ENCODE measurements around the gene SERPINI1. TPM values are rescaled to one million over a fixed set of nuclear protein-coding genes. Genes with fewer than 3 reads are reported as not detected.

Gene SERPINI1
- total and polyA plus RNA-seq, 9 of the 15 experiments (the other 6 are each of a cell fraction or from before 2014, with no cell fraction given): 1.6 to 9.9 (median 3.5) TPM

DNA sequence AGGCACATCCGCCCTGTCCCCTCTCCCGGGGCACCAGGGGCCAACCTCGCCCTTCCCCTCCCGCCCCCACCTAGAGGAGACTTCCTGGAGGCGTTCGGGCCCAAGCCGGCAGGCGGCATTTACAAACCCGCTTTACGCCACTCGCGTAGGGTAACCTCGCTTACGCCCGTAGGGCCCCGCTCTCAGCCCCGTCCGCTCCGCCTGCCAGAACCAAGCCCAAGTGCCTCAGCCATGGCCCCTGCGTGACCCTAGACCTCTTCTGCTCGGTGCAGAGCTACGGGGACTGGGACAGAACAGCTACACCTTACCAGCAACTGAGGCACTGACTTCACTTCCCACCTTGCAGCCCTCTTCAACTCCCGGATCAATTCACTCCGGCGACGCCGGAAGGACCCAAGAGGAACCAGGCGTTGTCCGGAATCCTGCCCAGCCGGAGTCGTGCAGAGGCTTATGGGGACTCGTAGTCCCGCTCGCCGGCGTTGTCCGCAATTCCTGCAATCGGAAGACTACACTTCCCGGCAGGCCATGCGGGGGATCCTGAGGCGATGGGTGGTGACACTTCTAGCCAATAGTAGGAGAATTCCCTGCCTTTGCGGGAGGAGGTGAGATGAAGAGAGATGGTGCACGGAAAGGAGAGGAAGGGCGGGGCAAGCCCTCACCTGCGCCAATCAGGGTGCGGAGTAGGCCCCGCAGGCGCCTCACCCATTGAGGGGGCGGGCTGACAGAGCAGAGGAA lies 856 bp upstream of the SERPINI1 start, which contains the start of gene PDCD10 (continued):
- TF ChIP-seq, protein P1, sequence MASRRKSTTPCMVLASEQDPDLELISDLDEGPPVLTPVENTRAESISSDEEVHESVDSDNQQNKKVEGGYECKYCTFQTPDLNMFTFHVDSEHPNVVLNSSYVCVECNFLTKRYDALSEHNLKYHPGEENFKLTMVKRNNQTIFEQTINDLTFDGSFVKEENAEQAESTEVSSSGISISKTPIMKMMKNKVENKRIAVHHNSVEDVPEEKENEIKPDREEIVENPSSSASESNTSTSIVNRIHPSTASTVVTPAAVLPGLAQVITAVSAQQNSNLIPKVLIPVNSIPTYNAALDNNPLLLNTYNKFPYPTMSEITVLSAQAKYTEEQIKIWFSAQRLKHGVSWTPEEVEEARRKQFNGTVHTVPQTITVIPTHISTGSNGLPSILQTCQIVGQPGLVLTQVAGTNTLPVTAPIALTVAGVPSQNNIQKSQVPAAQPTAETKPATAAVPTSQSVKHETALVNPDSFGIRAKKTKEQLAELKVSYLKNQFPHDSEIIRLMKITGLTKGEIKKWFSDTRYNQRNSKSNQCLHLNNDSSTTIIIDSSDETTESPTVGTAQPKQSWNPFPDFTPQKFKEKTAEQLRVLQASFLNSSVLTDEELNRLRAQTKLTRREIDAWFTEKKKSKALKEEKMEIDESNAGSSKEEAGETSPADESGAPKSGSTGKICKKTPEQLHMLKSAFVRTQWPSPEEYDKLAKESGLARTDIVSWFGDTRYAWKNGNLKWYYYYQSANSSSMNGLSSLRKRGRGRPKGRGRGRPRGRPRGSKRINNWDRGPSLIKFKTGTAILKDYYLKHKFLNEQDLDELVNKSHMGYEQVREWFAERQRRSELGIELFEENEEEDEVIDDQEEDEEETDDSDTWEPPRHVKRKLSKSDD (conservative IDR thresholded peaks at IDR 0.05; ENCODE audit: low read length): no peak
- TF ChIP-seq CREM (IDR thresholded peaks at IDR 0.05; ENCODE audit: low read depth): peak; percentile 84
- TF ChIP-seq ZNF311 (CRISPR knock-in tag; IDR thresholded peaks at IDR 0.05): no peak
- TF ChIP-seq ZC3H8 (IDR thresholded peaks at IDR 0.05): no peak
- TF ChIP-seq RBM15 (IDR thresholded peaks at IDR 0.05; ENCODE audit: insufficient read depth, low read length): no peak
- no peak for TF ChIP-seq LARP7 (IDR thresholded peaks at IDR 0.05)
- TF ChIP-seq HMGN3 (IDR thresholded peaks at IDR 0.05; ENCODE audit: borderline replicate concordance, extremely low read depth, insufficient read length, low read depth, low read length): peak; percentile 11
- TF ChIP-seq MCM7 (IDR thresholded peaks at IDR 0.05): no peak
- TF ChIP-seq ZBTB34 (CRISPR knock-in tag; IDR thresholded peaks at IDR 0.05): no peak
- no peak for TF ChIP-seq PURB (CRISPR knock-in tag; IDR thresholded peaks at IDR 0.05; ENCODE audit: low read depth)
- peak; percentile 49 for TF ChIP-seq NFYB (IDR thresholded peaks at IDR 0.05; ENCODE audit: extremely low read depth, insufficient read length)
- peak; percentile 96 for TF ChIP-seq EGR1 (conservative IDR thresholded peaks at IDR 0.05)
- TF ChIP-seq KAT7 (CRISPR knock-in tag; IDR thresholded peaks at IDR 0.05; ENCODE audit: borderline replicate concordance): peak; percentile 90; the same call in 1 of the 2 replicates
- TF ChIP-seq BRCA1 (IDR thresholded peaks at IDR 0.05): no peak
- TF ChIP-seq BRCA1 (CRISPR knock-in tag; IDR thresholded peaks at IDR 0.05): no peak
- TF ChIP-seq HCFC1 (IDR thresholded peaks at IDR 0.05; ENCODE audit: low read depth, low read length): peak; percentile 97
- TF ChIP-seq ZFP91 (CRISPR knock-in tag; IDR thresholded peaks at IDR 0.05): no peak
- TF ChIP-seq ARNT (IDR thresholded peaks at IDR 0.05): no peak
- TF ChIP-seq USF2 (CRISPR knock-in tag; IDR thresholded peaks at IDR 0.05): no peak
- no peak for TF ChIP-seq ELF2 (CRISPR knock-in tag; IDR thresholded peaks at IDR 0.05)
- no peak for TF ChIP-seq SOX6 (IDR thresholded peaks at IDR 0.05)
- TF ChIP-seq TFE3 (CRISPR knock-in tag; IDR thresholded peaks at IDR 0.05): no peak

Data from K562 (cell line).